Memory B cell (primary cell): ENCODE results near the gene TPH2.

Experiments used
- ATAC-seq: fragments of 150-1000 bp; cut with Tn5 transposase; 2 replicates; pipeline ENCODE4 v1.10.0; 2021; ENCODE audit warnings: low read depth, mild to moderate bottlenecking, moderate library complexity
- DNase-seq, 2 donors: peaks; one replicate each; pipeline ENCODE4 v3.0.0; 2022; ENCODE audit warnings: low spot score in 2 of 2
- H3K27ac Mint-ChIP-seq: one replicate; pipeline ENCODE4 v1.8.0; 2022; ENCODE audit warnings: mild to moderate bottlenecking, moderate library complexity, mixed read lengths
- H3K27me3 Mint-ChIP-seq: one replicate; pipeline ENCODE4 v1.8.0; 2022; ENCODE audit warnings: mixed read lengths
- H3K36me3 Mint-ChIP-seq: one replicate; pipeline ENCODE4 v1.8.0; 2022; ENCODE audit warnings: mild to moderate bottlenecking, mixed read lengths
- H3K4me1 Mint-ChIP-seq: one replicate; pipeline ENCODE4 v1.8.0; 2022; ENCODE audit warnings: mixed read lengths
- H3K4me3 Mint-ChIP-seq: one replicate; pipeline ENCODE4 v1.8.0; 2022; ENCODE audit warnings: mild to moderate bottlenecking, moderate library complexity, mixed read lengths
- H3K9me3 Mint-ChIP-seq: one replicate; pipeline ENCODE4 v1.8.0; 2022; ENCODE audit warnings: mixed read lengths

TPH2 gene

GRCh38 chr12:72075401-72075800 lies 136.8 kb downstream of the TPH2 start:
- ATAC-seq (no peak), DNase-seq (no peak)
- Mint-ChIP-seq H3K4me3 (no peak overlapping the region), H3K9me3 (peaks cover 9% of the 10 kb centered on the region), H3K27me3 (no peaks in the 10 kb centered on the region), H3K36me3 (no peaks in the 10 kb centered on the region), H3K4me1 (no peaks in the 10 kb centered on the region), H3K27ac (no peak overlapping the region)

- no peaks in the 10 kb centered on the region for H3K4me1 Mint-ChIP-seq
- ATAC-seq (no peak), DNase-seq (no peak)
- no peak overlapping the region for H3K4me3 Mint-ChIP-seq
- no peaks in the 10 kb centered on the region for H3K36me3 Mint-ChIP-seq
- no peak overlapping the region for H3K27ac Mint-ChIP-seq
- peaks cover 9% of the 10 kb centered on the region for H3K9me3 Mint-ChIP-seq
- peaks cover 2% of the 10 kb centered on the region for H3K27me3 Mint-ChIP-seq
Measured at GRCh38 chr12:72075891-72076557, 137.4 kb downstream of the TPH2 start.

GRCh38 chr12:72076558-72076915 lies 137.9 kb downstream of the TPH2 start:
- H3K4me3 Mint-ChIP-seq, result no peak overlapping the region
- no peak for ATAC-seq
- peaks cover 2% of the 10 kb centered on the region for H3K27me3 Mint-ChIP-seq
- H3K9me3 Mint-ChIP-seq, result peaks cover 8% of the 10 kb centered on the region
- H3K27ac Mint-ChIP-seq, result no peak overlapping the region
- no peaks in the 10 kb centered on the region for H3K36me3 Mint-ChIP-seq
- no peak for DNase-seq
- H3K4me1 Mint-ChIP-seq, result no peaks in the 10 kb centered on the region

GRCh38 chr12:72077111-72077820 lies 138.6 kb downstream of the TPH2 start:
- Mint-ChIP-seq H3K4me3 (no peak overlapping the region), H3K36me3 (no peaks in the 10 kb centered on the region), H3K4me1 (no peaks in the 10 kb centered on the region), H3K27ac (no peak overlapping the region), H3K9me3 (peaks cover 4% of the 10 kb centered on the region), H3K27me3 (peaks cover 2% of the 10 kb centered on the region)
- DNase-seq (no peak), ATAC-seq (no peak)

GRCh38 chr12:72081777-72082176 lies 143.1 kb downstream of the TPH2 start:
- H3K9me3 Mint-ChIP-seq, result peaks cover 2% of the 10 kb centered on the region
- ATAC-seq (no peak), DNase-seq (no peak)
- H3K36me3 Mint-ChIP-seq, result no peaks in the 10 kb centered on the region
- H3K27ac Mint-ChIP-seq, result no peak overlapping the region
- H3K27me3 Mint-ChIP-seq, result peaks cover 7% of the 10 kb centered on the region
- no peak overlapping the region for H3K4me3 Mint-ChIP-seq
- H3K4me1 Mint-ChIP-seq, result no peaks in the 10 kb centered on the region
